Body of pancreas (tissue), 4 donors: ENCODE measurements around the gene JAKMIP3.

Source experiments
- POLR2A ChIP-seq, 3 donors: fragments of 450-650 bp; IDR thresholded peaks; one replicate each; pipeline ENCODE4 v1.6.1; 2016; ENCODE audit warnings: antibody characterized with exemption in 3 of 3, mild to moderate bottlenecking in 2 of 3
- TF ChIP-seq, protein P1 (sequence below), 7 experiments: fragments of 450-650 bp in 4 of 7; fragments of 200-600 bp in 3 of 7; sonication (generic) in 3 of 7; IDR thresholded peaks; one replicate each; pipeline ENCODE4 v1.5.1; 2016 to 2019; ENCODE audit warnings: antibody characterized with exemption in 7 of 7

DNA sequence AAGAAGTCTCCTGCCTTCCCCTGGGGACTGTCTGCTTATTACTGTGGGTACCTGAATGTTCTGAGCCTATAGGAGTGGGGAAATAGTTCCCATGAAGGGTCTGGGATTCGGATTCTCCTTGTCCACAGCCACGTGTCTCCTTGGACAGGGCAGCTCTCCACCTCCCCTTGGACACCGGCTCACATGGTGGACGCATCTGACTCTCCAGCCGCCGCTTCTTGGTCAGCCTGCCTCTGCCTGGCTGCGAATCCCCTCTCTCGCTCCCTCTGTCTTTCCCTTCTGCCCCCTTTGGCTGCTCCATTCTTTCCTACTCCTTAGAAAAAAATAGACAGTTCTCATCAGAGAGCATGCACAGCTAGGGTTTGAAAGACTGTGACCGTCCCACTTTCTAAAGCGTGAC is 46.9 kb downstream of the JAKMIP3 start:
- TF ChIP-seq POLR2A (IDR thresholded peaks at IDR 0.05), result no peak
- TF ChIP-seq, protein P1, sequence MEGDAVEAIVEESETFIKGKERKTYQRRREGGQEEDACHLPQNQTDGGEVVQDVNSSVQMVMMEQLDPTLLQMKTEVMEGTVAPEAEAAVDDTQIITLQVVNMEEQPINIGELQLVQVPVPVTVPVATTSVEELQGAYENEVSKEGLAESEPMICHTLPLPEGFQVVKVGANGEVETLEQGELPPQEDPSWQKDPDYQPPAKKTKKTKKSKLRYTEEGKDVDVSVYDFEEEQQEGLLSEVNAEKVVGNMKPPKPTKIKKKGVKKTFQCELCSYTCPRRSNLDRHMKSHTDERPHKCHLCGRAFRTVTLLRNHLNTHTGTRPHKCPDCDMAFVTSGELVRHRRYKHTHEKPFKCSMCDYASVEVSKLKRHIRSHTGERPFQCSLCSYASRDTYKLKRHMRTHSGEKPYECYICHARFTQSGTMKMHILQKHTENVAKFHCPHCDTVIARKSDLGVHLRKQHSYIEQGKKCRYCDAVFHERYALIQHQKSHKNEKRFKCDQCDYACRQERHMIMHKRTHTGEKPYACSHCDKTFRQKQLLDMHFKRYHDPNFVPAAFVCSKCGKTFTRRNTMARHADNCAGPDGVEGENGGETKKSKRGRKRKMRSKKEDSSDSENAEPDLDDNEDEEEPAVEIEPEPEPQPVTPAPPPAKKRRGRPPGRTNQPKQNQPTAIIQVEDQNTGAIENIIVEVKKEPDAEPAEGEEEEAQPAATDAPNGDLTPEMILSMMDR (IDR thresholded peaks at IDR 0.05), result no peak
